ENCODE data around the gene HTR6. TPM values are rescaled to one million over a fixed set of nuclear protein-coding genes. Genes with fewer than 3 reads are reported as not detected.
A peak's percentile ranks its signal among the peaks of the same experiment; 100 is the strongest.
"Not testable (repeated sequence)": the region's sequence is repeated elsewhere in the genome, so short reads cannot be mapped to it uniquely, and the experiment has no call there.

The HTR6 gene
- total RNA-seq, 2 donors from 2014 or later, result 0.11 to 0.68 TPM

GRCh38 chr1:19633106-19633505 lies 31.6 kb upstream of the HTR6 start:
- no peak overlapping the region for H3K27ac Mint-ChIP-seq
- peaks cover 0 to 4% of the 10 kb centered on the region in 2 donors for H3K36me3 Mint-ChIP-seq
- no peaks in the 10 kb centered on the region for H3K9me3 Mint-ChIP-seq
- DNase-seq (ENCODE audit: low spot score in 2 of 2), result no peak
- no peak for ATAC-seq

- not testable (repeated sequence) for DNase-seq (ENCODE audit: low spot score in 2 of 2); H3K36me3 Mint-ChIP-seq; ATAC-seq; H3K9me3 Mint-ChIP-seq; H3K27ac Mint-ChIP-seq
Measured at GRCh38 chr1:19635064-19635463, 29.6 kb upstream of the HTR6 start.

- Mint-ChIP-seq H3K36me3 (no peaks in the 10 kb centered on the region), H3K27ac (no peak overlapping the region), H3K9me3 (no peaks in the 10 kb centered on the region)
- DNase-seq (ENCODE audit: low spot score in 2 of 2) (no peak), ATAC-seq (no peak)
Measured at GRCh38 chr1:19635646-19636045, 29.0 kb upstream of the HTR6 start.

- no peaks in the 10 kb centered on the region for H3K36me3 Mint-ChIP-seq
- H3K27ac Mint-ChIP-seq, result no peak overlapping the region
- DNase-seq (ENCODE audit: low spot score in 2 of 2), result no peak
- no peaks in the 10 kb centered on the region for H3K9me3 Mint-ChIP-seq
- no peak for ATAC-seq
Measured at GRCh38 chr1:19636065-19636464, 28.6 kb upstream of the HTR6 start.

GRCh38 chr1:19636749-19637148 lies 27.9 kb upstream of the HTR6 start:
- not testable (repeated sequence) for ATAC-seq; DNase-seq (ENCODE audit: low spot score in 2 of 2); H3K27ac Mint-ChIP-seq; H3K36me3 Mint-ChIP-seq; H3K9me3 Mint-ChIP-seq

- ATAC-seq (no peak), DNase-seq (ENCODE audit: low spot score in 2 of 2) (no peak)
- Mint-ChIP-seq H3K27ac (no peak overlapping the region), H3K36me3 (no peaks in the 10 kb centered on the region), H3K9me3 (no peaks in the 10 kb centered on the region)
Measured at GRCh38 chr1:19637606-19638005, 27.1 kb upstream of the HTR6 start.

GRCh38 chr1:19639228-19639627 lies 25.4 kb upstream of the HTR6 start:
- not testable (repeated sequence) for H3K36me3 Mint-ChIP-seq; DNase-seq (ENCODE audit: low spot score in 2 of 2)

GRCh38 chr1:19639999-19640362 lies 24.7 kb upstream of the HTR6 start:
- no peak for ATAC-seq
- no peak overlapping the region for H3K27ac Mint-ChIP-seq
- no peaks in the 10 kb centered on the region for H3K9me3 Mint-ChIP-seq
- no peak for DNase-seq (ENCODE audit: low spot score in 2 of 2)
- peaks cover 4 to 5% of the 10 kb centered on the region in 2 donors for H3K36me3 Mint-ChIP-seq

More at GRCh38 chr1:19639228-19639627, 25.4 kb upstream of the HTR6 start:
- not testable (repeated sequence) for ATAC-seq, H3K27ac Mint-ChIP-seq, H3K9me3 Mint-ChIP-seq

- Mint-ChIP-seq H3K27ac (no peak overlapping the region), H3K9me3 (no peaks in the 10 kb centered on the region), H3K36me3 (peaks cover 5 to 6% of the 10 kb centered on the region in 2 donors)
- ATAC-seq (no peak), DNase-seq (ENCODE audit: low spot score in 2 of 2) (no peak)
Measured at GRCh38 chr1:19640363-19641316, 24.0 kb upstream of the HTR6 start.

- ATAC-seq (no peak), DNase-seq (ENCODE audit: low spot score in 2 of 2) (no peak)
- Mint-ChIP-seq H3K9me3 (no peaks in the 10 kb centered on the region), H3K27ac (peak overlapping the region; percentile 71 to 74), H3K36me3 (peaks cover 5 to 6% of the 10 kb centered on the region in 2 donors)
Measured at GRCh38 chr1:19643121-19643520, 21.6 kb upstream of the HTR6 start.

- Mint-ChIP-seq H3K9me3 (no peaks in the 10 kb centered on the region), H3K36me3 (peaks cover 5 to 6% of the 10 kb centered on the region in 2 donors), H3K27ac (peak within 1 kb of the TSS; percentile 74 to 81)
- DNase-seq (ENCODE audit: low spot score in 2 of 2) (peak; percentile 74 to 82), ATAC-seq (peak; percentile 91 to 93)
Measured at GRCh38 chr1:19643602-19644394, 20.9 kb upstream of the HTR6 start, which contains the start of gene NBL1. Gene NBL1, plus strand, starts transcription at chr1:19644311. Its CDS starts 10,720 bp downstream, at chr1:19655031.

GRCh38 chr1:19644395-19644680 lies 20.3 kb upstream of the HTR6 start:
- Mint-ChIP-seq H3K27ac (peak overlapping the region in 1 of 2 donors; percentile 81), H3K9me3 (no peaks in the 10 kb centered on the region), H3K36me3 (peaks cover 5 to 6% of the 10 kb centered on the region in 2 donors)
- peak in 1 of 2 donors; percentile 30 for ATAC-seq
- DNase-seq (ENCODE audit: low spot score in 2 of 2), result no peak

GRCh38 chr1:19644681-19645410 lies 19.8 kb upstream of the HTR6 start:
- Mint-ChIP-seq H3K27ac (peak overlapping the region; percentile 63 to 81), H3K36me3 (peaks cover 5 to 6% of the 10 kb centered on the region in 2 donors), H3K9me3 (no peaks in the 10 kb centered on the region)
- ATAC-seq (peak; percentile 34 to 39), DNase-seq (ENCODE audit: low spot score in 2 of 2) (peak in 1 of 2 donors; percentile 63)

- no peak for ATAC-seq
- Mint-ChIP-seq H3K36me3 (peaks cover 5 to 6% of the 10 kb centered on the region in 2 donors), H3K9me3 (no peaks in the 10 kb centered on the region), H3K27ac (no peak overlapping the region)
- no peak for DNase-seq (ENCODE audit: low spot score in 2 of 2)
Measured at GRCh38 chr1:19645411-19646251, 19.0 kb upstream of the HTR6 start.

GRCh38 chr1:19646377-19647319 lies 18.0 kb upstream of the HTR6 start:
- Mint-ChIP-seq H3K9me3 (no peaks in the 10 kb centered on the region), H3K27ac (no peak overlapping the region), H3K36me3 (peaks cover 5 to 6% of the 10 kb centered on the region in 2 donors)
- no peak for ATAC-seq
- DNase-seq (ENCODE audit: low spot score in 2 of 2), result no peak
